Occipital lobe (tissue), 2 donors: ENCODE measurements around the gene CCM2. TPM values are rescaled to one million over a fixed set of nuclear protein-coding genes. Genes with fewer than 3 reads are reported as not detected.
"Not testable (repeated sequence)": the region's sequence is repeated elsewhere in the genome, so short reads cannot be mapped to it uniquely, and the experiment has no call there.

Experiments
- DNase-seq: peaks from one replicate; lab custom pipeline; 2025; lab: John Stamatoyannopoulos, UW
- total RNA-seq: library from RNA; depleted of rRNA; stranded (reverse); fragments of >200 nt; gene quantifications from one replicate; pipeline ENCODE4 v1.2.3, GENCODE V29; 2014

CCM2 gene
- total RNA-seq, 1 donor from 2014 or later, result 23.4 TPM

DNA sequence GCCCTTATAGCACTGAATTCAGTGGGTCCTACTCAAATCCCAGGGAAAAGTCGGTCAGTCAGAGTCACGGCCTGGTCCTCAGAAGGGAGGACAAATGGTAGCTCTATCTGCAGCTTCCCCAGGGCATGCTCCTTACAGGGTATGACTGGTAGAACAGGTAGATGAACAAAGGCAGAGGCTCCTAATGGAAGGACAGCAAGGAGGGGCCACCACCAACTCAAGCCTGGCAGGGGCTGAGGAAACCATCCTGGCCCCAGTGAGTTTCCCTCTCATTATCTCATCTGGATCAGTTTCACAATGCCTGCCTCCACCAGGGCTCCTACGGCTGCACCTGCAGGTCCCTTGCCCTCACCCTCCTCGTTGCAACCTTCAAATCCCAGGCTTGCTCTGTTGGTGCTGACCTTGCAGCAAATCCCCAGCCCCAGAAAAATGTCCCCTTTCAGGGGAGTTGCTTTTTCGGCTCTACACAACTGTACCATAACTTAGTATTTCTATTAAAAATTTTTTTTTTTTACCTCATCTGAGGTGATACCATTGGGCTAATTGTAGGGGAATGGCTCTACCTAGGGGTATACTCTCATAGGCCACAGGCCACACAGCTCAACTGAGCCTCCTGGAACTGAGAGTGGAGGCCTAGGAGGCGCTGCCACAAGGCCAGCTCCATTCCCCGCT, 18.8 kb upstream of the CCM2 start:
- DNase-seq, result no peak

DNA sequence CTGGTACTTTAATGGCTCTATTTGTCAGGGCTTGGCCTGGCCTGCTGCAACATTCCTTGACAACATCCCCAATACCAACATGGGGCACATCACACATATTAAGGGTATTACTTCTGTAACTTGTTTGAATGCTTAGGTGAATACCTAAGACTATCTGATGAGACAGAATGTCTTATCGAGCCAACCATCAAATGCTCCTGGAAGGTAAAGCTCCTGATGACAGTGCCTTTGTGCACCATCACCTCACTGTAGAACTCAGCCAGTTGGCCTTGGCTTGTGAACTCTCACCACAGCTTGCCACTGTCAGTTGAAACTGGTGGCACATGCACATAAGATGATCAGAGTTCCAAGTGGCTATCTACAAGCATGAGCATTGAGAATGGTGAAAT, 17.5 kb upstream of the CCM2 start:
- DNase-seq, result no peak

DNA sequence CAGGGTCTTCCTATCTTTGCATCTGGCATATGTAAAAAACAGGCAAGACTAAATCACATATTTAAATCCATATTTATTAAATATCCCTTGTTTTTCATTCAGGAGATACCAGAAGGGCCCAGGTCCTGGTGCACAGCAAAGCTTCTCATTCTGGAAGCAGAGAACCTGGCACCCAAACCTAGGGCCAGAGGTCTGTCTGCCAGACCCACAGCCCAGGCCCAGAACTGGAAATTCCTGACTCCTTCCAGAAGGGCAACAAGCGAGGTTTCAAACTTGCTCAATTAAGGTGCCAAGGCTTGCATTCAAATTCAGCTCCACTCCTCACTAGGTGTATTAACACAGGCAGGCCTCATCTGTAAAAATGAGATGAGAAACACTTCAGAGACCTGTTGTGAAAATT, 17.0 kb upstream of the CCM2 start:
- DNase-seq, result no peak

DNA sequence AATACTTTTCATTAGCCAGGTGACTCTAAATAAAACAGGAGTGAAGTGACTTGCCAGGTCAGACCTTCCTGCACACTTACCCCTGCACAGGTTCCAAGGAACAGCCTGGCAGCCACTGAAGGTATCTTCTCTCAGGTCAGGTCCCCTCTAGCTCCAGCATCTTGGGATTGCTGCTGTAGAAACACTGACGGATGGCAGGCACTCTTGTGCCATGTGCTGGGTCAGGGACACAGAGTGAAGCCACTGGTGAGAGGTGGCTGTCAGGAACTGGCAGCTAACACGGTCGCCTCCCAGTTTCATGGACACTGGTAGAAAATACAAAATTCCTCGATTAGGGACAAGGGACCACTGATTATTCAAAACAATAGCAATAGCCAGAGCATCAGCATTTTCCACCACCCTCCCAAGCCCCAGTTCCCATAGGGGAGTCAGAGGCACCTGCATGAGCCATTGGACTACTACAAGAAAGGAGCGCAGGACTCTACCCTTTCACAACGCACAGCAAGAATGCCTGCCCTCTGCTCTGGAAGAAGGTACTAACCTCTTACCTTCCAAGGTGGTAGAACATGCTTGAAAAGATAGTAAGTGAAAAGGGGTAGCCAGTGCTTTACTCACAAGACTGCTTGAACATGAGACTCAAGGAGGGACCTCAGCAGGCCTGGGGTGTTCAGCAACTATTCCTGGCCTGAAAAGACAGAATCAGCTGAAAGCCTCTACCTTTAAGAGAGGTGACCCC, 16.1 kb upstream of the CCM2 start:
- no peak for DNase-seq

DNA sequence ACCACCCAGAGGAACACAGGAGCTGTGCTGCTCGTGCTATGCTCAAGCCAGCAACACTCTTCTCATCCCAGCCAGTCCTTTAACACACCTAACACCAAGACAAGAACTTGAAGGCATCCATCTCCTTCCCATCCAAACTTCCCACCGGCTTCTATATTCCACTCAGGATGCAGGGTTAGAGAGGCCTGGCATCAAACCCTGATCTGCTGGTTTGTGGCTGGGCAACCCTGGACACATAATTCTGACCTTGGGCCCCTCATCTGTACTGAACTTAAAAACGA, 15.6 kb upstream of the CCM2 start:
- DNase-seq, result no peak

DNA sequence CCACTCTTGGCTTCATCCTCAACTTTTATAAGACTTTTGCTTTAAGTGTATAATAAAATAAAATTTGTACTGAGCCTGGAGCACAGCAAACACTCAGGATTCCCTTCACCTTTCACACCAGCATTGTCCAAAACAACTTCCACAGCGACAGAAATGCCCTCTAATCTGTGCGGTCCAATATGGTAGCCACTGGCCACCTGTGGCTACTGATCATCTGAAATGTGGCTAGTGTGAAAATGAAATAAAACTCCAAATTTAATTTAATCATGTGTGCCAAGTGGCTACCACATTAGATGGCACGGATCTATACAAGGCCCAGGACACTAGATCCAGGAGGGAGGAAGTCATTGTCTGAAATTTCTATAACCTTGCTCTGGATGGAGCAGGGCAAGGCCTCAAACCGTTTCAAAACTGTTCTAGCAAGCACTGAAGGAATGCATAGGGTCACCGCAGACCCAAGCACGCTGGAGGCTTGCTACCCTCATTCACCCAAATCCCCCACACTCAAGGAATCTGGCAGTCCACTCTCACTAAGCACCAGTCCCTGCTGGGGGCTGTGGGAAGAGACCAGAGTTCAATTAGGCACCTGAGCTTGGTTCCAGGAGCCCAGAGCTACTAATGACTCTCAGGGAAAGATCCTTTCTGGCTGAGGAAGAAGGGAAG, 14.8 kb upstream of the CCM2 start:
- no peak for DNase-seq

DNA sequence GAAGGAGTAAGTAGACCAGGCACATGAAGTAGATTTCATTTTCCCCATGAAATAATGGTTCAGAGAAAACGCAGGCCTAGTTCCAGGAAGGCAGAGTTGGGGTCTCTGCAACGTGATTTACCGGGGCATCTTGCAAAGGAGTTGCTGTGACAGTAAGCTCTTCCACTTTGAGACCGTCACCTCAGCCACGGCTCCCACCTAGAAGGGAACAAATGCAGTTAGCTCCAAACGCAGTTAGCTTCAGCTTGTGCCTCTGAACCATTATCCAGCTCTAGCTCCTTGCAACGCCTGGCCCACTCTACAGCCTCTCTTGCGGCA, 14.1 kb upstream of the CCM2 start:
- DNase-seq, result no peak

DNA sequence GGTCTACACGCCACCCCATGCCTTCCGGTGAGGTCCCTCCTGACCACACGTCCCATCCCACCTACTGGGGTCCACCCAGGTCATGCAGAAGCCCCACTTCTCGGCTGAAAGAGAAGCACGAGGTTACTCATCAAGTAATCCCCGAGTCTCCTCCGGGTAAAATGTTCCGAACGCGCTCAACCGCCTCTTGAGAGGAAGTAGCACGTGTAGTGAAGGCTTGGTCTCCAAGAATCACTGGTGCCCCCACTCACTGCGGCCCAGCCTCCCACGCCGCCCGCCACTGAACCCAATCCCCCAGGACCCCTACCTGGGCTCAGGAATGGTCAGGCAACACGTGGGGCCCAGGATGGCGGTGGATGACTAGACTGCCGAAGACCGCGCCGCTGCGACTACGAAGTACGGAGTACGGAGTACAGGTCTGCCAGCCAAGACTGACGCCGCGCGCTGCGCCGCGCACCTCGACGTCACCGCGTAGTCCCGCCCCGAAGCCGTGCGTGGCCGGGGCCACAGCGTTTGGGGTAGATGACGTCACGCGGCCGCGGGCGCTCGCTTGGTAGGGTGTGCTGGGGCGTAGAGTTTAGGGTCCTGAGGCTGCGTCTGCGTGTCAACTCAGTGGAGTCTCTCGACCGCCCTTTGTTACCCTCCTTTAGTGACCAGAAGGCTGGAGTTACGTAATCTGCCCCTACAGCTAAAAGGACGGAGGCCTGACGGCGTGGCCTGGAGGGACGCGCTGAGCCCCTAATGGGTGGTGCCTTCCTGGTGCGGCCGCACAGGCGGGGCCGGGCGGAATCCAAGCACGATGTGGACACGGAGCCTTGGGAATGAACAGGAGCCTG, 13.6 kb upstream of the CCM2 start:
- DNase-seq, result peak; percentile 88

DNA sequence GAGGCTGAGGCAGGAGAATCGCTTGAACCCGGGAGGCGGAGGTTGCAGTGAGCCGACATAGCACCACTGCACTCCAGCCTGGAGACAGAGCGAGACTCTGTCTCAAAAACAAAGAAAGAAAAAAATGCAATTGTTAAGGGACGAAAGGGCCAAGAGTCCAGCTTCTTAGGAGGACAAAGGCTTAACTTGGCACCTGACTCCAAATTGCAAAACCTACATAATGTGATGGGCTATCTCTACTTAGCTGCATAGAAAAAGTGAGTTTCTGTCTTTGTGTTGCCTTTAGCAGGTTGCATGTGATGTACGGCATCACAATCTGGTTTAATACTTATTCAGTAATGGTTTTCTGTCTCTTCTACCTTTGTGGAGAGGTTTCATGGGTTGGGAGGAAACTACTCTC, 12.5 kb upstream of the CCM2 start:
- DNase-seq, result no peak

DNA sequence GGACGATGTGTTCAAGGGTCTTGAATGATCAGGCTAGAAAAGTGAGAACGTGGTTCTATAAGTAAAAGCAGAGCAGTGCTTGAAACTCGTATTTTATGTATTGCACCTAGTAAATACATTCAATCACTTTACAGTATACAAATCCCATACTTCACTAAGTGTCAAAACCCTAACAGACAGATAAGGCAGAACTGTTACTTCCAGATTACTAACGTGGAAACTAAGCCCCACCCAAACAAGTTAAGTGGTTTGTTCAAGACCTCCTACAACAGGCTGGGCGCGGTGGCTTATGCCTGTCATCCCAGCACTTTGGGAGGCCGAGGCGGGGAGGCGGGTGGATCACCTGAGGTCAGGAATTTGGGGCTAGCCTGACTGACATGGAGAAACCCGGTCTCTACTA, 12.0 kb upstream of the CCM2 start:
- DNase-seq, result no peak

DNA sequence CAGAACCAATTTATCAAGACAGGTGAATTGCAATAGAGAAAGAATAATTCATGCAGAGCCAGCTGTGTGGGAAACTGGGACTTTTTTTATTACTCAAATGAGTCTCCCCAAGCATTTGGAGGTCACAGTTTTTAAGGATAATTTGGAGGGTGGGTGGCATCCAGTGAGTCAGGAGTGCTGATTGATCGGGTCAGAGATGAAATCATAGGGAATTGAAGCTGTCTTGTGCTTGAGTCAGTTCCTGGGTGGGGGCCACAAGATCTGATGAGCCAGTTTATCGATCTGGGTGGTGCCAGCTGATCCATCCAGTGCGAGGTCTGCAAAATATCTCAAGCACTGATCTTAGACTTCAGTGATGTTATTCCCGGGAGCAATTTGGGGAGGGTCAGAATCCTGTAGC, 11.3 kb upstream of the CCM2 start:
- no peak for DNase-seq

DNA sequence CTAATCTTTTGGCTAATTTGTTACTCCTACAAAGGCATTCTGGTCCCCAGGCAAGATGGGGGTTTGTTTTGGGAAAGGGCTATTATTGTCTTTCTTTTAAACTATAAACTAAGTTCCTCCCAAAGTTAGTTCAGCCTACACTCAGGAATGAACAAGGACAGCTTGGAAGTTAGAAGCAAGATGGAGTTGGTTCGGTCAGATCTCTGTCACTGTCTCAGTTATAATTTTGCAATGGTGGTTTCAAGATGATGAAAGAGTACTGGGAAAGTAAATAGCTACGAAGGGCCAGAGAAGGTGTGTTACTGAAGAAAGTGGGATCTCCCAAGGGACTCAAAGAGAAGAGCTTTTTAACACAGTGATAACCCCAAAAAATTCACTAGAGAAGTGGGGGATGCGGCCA, 10.9 kb upstream of the CCM2 start:
- DNase-seq, result no peak

DNA sequence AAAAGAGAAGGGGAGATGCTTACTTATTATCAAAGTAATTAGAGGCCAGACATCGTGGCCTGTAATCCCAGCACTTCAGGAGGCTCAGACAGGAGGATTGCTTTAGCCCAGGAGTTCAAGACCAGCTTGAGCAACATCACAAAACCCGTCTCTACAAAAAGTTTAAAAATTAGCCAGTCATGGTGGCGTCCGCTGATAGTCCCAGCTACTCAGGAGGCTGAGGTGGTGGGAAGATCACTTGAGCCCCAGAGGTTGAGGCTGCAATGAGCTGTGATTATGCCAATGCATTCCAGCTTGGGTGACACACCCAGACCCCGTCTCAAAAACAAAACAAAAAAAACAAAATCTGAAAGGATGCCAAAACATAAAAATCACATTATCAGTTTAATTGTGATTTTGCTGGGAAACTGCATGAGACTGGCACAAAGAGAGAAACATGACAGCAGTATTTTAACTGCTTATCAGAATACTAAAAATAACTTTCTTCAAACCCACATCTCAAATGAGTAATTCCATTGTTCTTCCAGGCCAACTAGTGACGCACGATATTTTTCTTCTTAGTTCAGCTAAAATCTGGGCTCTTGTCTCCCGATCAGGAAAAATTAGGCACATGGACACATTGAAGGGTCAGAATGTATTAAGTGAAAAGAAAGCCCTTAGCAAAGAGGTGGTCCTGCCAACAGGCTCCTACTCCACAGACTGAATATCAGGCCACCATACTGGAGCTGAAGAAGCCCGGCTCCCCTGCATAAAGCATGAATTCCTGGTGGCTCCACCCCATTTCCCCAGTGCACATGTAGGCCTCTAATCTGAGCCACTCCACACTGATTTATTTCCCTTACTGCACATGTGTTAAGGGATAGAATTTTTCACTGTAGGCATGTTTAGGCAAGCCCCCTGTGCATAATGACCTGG, 9.6 kb upstream of the CCM2 start:
- no peak for DNase-seq

DNA sequence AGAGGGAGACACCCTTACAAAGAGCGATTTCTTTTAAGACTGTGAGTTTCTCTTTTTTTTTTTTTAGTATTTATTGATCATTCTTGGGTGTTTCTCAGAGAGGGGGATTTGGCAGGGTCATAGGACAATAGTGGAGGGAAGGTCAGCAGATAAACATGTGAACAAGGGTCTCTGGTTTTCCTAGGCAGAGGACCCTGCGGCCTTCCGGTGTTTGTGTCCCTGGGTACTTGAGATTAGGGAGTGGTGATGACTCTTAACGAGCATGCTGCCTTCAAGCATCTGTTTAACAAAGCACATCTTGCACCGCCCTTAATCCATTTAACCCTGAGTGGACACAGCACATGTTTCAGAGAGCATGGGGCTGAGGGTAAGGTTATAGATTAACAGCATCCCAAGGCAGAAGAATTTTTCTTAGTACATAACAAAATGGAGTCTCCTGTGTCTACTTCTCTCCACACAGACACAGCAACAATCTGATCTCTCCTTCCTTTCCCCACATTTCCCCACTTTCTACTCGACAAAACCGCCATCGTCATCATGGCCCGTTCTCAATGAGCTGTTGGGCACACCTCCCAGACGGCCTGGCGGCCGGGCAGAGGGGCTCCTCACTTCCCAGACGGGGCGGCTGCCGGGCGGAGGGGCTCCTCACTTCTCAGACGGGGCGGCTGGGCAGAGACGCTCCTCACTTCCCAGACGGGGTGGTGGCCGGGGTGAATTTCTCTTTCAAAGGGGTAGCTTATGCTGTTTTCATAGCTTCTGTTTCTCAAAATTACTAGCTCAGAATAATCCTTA, 7.8 kb upstream of the CCM2 start:
- not testable (repeated sequence) for DNase-seq

DNA sequence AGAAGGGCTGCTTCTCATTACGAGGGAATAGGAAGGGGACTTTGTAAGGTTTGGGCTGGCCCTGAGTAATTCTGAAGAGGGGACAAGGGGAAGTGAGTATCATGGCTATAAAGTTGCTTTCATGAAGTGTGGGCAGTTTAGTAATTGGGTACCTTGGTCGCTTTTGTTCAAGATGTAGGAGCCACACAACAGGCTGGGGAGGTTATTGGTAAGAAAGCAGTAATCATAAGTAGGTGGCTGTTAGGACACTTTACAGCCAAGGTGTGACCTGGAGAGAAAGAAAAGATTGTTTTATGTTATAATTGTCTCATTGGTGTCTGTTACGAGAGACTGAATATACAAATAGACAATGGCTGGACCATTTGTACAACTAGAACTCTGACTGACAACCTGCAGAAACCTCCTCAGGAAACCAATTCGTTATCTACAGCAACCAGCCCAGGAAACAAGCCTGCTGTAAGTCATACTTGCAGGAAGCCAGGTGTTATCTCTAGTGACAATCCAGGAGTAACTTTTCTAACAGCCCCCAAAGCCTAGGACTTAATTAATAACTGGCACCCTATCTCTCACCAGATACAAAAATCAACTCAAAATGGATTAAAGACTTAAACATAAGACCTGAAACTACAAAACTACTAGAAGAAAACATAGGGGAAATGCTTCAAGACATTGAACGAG, 5.0 kb upstream of the CCM2 start:
- DNase-seq, result no peak

DNA sequence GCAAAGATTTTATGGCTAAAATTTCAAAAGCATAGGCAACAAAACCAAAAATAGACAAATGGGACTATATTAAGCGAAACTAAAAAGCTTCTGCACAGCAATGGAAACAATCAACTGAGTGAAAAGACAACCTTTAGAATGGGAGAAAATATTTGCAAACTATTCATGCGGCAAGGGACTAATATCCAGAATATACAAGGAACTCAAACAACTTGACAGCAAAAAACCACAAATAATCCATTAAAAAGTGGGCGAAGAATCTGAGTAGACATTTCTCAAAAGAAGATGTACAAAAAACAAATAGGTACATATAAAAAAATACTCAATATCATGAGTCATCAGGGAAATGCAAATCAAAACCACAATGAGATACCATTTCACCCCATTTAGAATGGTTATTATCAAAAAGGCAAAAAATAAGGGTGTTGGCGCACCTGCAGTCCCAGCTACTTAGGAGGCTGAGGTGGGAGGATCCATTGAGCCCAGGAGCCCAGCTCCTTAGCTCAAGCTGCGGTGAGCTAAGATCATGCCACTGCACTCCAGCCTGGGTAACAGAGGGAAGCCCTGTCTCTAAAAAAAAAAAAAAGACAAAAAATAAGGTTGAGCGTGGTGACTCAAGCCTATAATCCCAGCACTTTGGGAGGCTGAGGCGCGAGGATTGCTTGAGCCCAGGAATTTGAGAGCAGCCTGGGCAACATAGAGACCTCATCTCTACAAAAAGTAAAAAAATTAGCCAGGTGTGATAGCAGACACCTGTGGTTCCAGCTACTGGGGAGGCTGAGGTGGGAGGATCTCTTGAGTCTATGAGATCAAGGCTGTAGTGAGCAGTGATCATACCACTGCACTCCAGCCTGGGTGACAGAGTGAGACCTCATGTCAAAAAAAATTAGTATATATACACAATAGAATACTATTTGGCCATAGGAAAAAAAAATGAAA, 4.2 kb upstream of the CCM2 start:
- no peak for DNase-seq

DNA sequence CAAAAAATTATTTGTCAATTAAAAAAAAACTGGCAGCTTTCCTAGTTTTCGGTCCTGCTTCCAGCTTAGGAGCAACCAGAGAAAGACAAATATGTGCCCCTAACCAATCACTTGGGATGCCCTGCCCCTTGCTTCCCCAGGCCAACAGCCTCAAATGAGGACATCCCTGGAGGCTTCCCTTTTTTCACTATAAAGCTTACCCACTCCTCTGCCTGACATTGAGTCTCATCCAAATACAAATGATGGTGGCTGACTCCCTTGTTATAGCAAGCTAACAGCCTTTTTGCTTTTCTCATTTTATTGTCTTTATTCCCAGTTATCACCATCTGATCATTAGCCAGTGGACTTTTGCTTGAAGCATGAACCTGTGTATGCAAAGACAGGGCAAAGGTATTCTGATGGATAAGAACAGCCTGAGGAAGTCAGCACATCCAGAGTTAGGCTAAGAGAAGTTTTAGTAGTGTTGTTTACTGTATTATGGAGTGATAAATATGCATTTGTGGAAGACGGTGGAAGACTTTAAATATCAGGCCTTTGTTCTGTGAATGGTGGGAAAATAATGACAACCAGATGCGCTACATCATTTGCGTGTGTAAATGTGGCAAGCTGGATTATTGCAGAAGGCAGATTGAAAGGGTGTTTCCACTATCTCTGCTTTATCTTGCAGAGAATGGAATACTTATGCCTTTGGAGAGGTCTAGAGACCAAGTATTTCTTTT, 1.7 kb upstream of the CCM2 start:
- DNase-seq, result no peak
